ENCODE measurements around the gene PLA2G4F. TPM values are rescaled to one million over a fixed set of nuclear protein-coding genes. Genes with fewer than 3 reads are reported as not detected.

Gene PLA2G4F
- total RNA-seq, 1 experiment from 2014 or later, result 0.05 TPM

GRCh38 chr15:42090370-42090769 lies 66.1 kb downstream of the PLA2G4F start:
- intact Hi-C loops (cut with micrococcal nuclease), result no loop called here
- POLR2A ChIA-PET, result interaction anchor here (1.5 kb wide), 1 partner anchor 118 kb away, joined by 3 read pairs; the partner anchor contains the start of gene EHD4
- H3K4me2 ChIP-seq (ENCODE audit: low read length), result no peak overlapping the region
- H3K27me3 ChIP-seq (ENCODE audit: insufficient read depth, low read length), result no peaks in the 10 kb centered on the region
- DNase-seq (ENCODE audit: low read depth, low spot score), result no peak
- peaks cover 11 to 38% of the 10 kb centered on the region in 2 experiments for H3K4me1 ChIP-seq (ENCODE audit: control insufficient read depth in 1 of 2, insufficient read depth in 2 of 2, low read length in 2 of 2)
- no peak for ATAC-seq
- H3K4me3 ChIP-seq (replicated peaks in 1 of 2; ENCODE audit: low read depth in 1 of 2, low read length in 2 of 2), result no peak overlapping the region
- H3K79me2 ChIP-seq (ENCODE audit: insufficient read depth, low read length), result no peaks in the 10 kb centered on the region
- CTCF ChIA-PET, result no interaction called here
- TF ChIP-seq EZH2phosphoT487 (IDR thresholded peaks at IDR 0.05; ENCODE audit: borderline replicate concordance) (no peak), SRF (IDR thresholded peaks at IDR 0.05; ENCODE audit: low read depth) (no peak), FOSL1 (IDR thresholded peaks at IDR 0.05; ENCODE audit: low read depth) (no peak), CTCF (IDR thresholded peaks at IDR 0.05 in 2 of 3, conservative IDR thresholded peaks at IDR 0.05 in 1 of 3; ENCODE audit: borderline replicate concordance in 1 of 3, insufficient read depth in 1 of 3, low read depth in 2 of 3, low read length in 2 of 3) (no peak), TCF7L2 (IDR thresholded peaks at IDR 0.05; ENCODE audit: borderline replicate concordance, extremely low read depth, insufficient read depth, insufficient read length) (no peak), CBX3 (IDR thresholded peaks at IDR 0.05; ENCODE audit: low read depth) (no peak), RAD21 (IDR thresholded peaks at IDR 0.05; ENCODE audit: low read depth) (no peak), REST (IDR thresholded peaks at IDR 0.05; ENCODE audit: low read depth) (no peak), ZBTB33 (IDR thresholded peaks at IDR 0.05; ENCODE audit: extremely low read depth, insufficient replicate concordance, low read length) (no peak), ATF3 (IDR thresholded peaks at IDR 0.05) (no peak), YY1 (IDR thresholded peaks at IDR 0.05; ENCODE audit: extremely low read depth, insufficient replicate concordance, low read depth, low read length) (no peak), POLR2A (IDR thresholded peaks at IDR 0.05; ENCODE audit: borderline replicate concordance, extremely low read depth, insufficient read depth, insufficient read length) (no peak), ELF1 (IDR thresholded peaks at IDR 0.05; ENCODE audit: borderline replicate concordance, low read depth) (no peak), JUND (IDR thresholded peaks at IDR 0.05) (no peak), EGR1 (IDR thresholded peaks at IDR 0.05; ENCODE audit: low read depth) (no peak), MAX (IDR thresholded peaks at IDR 0.05) (no peak), POLR2AphosphoS5 (IDR thresholded peaks at IDR 0.05; ENCODE audit: low read depth, low read length) (no peak)
- RAD21 ChIA-PET (ENCODE audit: low non-redundant PET in 1 of 2, low total read pairs in 2 of 2, uncharacterized antibody in 2 of 2, unreplicated experiment in 2 of 2), result no interaction called here
- no peaks in the 10 kb centered on the region for H3K36me3 ChIP-seq (ENCODE audit: control insufficient read depth in 1 of 2, insufficient read depth in 2 of 2, low read length in 2 of 2)
- H3K9ac ChIP-seq (ENCODE audit: low read length), result no peak overlapping the region
- no peaks in the 10 kb centered on the region for H3K9me3 ChIP-seq (ENCODE audit: control insufficient read depth in 1 of 2, insufficient read depth in 1 of 2, low read depth in 1 of 2, low read length in 2 of 2)
- H4K20me1 ChIP-seq (ENCODE audit: insufficient read depth), result no peaks in the 10 kb centered on the region
- H3K9me2 ChIP-seq (ENCODE audit: insufficient read depth), result no peaks in the 10 kb centered on the region
- H2AFZ ChIP-seq (ENCODE audit: low read depth, low read length, poor library complexity, severe bottlenecking), result no peak overlapping the region
- BruUV-seq (replicated peaks), result no TSS peak
- no peak overlapping the region for H3K27ac ChIP-seq (ENCODE audit: low read depth, low read length)

All from HCT116 (cell line).